WERI-Rb-1 (cell line): ENCODE measurements around the gene FN1.

Source experiments
- DNase-seq: peaks from one replicate; pipeline ENCODE4 v3.0.0-alpha.2; 2020
- H3K27ac ChIP-seq: fragments of 250-450 bp; sonication (Bioruptor Pico); 2 replicates; pipeline ENCODE4 v1.5.1; 2020; ENCODE audit warnings: mild to moderate bottlenecking, moderate library complexity
- H3K27me3 ChIP-seq: fragments of 250-450 bp; sonication (Bioruptor Pico); 2 replicates; pipeline ENCODE4 v1.5.1; 2021; ENCODE audit warnings: mild to moderate bottlenecking, low read depth, moderate library complexity; ENCODE audit not compliant: insufficient read depth, severe bottlenecking
- H3K36me3 ChIP-seq: fragments of 250-450 bp; sonication (Bioruptor Pico); 2 replicates; pipeline ENCODE4 v1.5.1; 2020; ENCODE audit warnings: mild to moderate bottlenecking, moderate library complexity
- H3K4me3 ChIP-seq: 2 replicates; pipeline ENCODE4 v1.5.1; 2011; ENCODE audit warnings: low read depth, mild to moderate bottlenecking, control low read depth, low read length
- H3K9me3 ChIP-seq: fragments of 250-450 bp; sonication (Bioruptor Pico); 2 replicates; pipeline ENCODE4 v1.5.1; 2021; ENCODE audit warnings: mild to moderate bottlenecking, moderate library complexity; ENCODE audit not compliant: severe bottlenecking
- TF ChIP-seq, protein P1 (sequence below): IDR thresholded peaks from 2 replicates; pipeline ENCODE4 v1.5.1; 2011; ENCODE audit warnings: low read depth, mild to moderate bottlenecking, control low read depth, inconsistent platforms, low read length

FN1 gene

DNA sequence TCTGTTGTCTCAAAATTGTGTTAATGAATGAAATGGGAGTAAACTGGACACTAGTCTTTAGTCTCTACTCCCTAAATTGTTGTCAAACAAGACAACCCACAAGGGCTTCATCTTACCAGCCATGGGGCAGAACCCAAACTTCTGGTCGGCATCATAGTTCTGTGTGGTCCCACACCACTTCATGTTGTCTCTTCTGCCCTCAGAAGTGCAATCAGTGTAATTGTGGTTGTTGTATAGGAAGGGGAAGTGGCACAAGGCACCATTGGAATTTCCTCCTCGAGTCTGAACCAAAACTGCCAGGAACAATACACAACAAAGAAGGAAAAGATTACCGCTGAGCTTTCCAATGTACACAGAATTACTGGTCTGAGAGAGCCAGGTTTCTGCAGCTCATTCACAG, 12.6 kb downstream of the FN1 start:
- Histone ChIP-seq H3K36me3 (no peaks in the 10 kb centered on the region), H3K27ac (no peak overlapping the region), H3K27me3 (no peaks in the 10 kb centered on the region), H3K4me3 (no peak overlapping the region), H3K9me3 (no peaks in the 10 kb centered on the region)
- no peak for DNase-seq
- TF ChIP-seq, protein P1, sequence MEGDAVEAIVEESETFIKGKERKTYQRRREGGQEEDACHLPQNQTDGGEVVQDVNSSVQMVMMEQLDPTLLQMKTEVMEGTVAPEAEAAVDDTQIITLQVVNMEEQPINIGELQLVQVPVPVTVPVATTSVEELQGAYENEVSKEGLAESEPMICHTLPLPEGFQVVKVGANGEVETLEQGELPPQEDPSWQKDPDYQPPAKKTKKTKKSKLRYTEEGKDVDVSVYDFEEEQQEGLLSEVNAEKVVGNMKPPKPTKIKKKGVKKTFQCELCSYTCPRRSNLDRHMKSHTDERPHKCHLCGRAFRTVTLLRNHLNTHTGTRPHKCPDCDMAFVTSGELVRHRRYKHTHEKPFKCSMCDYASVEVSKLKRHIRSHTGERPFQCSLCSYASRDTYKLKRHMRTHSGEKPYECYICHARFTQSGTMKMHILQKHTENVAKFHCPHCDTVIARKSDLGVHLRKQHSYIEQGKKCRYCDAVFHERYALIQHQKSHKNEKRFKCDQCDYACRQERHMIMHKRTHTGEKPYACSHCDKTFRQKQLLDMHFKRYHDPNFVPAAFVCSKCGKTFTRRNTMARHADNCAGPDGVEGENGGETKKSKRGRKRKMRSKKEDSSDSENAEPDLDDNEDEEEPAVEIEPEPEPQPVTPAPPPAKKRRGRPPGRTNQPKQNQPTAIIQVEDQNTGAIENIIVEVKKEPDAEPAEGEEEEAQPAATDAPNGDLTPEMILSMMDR: no peak

DNA sequence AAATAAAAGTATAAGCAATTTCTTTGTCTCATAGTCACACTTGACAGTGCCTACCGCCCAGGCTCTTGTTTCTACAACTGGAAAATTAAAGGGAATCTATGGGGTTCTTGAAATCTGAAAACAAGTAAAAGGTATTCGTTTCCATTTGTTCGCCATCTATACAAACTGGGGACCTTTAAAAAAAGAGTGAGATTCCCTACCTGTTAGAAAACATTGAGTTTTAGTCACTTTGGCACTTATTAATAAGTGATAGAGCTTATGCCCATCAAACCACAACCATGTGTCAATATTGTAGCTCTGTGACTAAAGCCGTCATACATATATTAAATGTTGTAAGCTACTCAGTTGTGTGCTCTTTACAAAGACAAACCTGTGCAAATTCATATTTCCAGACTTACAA, 13.2 kb downstream of the FN1 start:
- Histone ChIP-seq H3K4me3 (no peak overlapping the region), H3K9me3 (no peaks in the 10 kb centered on the region), H3K36me3 (no peaks in the 10 kb centered on the region), H3K27ac (no peak overlapping the region), H3K27me3 (no peaks in the 10 kb centered on the region)
- no peak for DNase-seq
- TF ChIP-seq, protein P1: no peak

DNA sequence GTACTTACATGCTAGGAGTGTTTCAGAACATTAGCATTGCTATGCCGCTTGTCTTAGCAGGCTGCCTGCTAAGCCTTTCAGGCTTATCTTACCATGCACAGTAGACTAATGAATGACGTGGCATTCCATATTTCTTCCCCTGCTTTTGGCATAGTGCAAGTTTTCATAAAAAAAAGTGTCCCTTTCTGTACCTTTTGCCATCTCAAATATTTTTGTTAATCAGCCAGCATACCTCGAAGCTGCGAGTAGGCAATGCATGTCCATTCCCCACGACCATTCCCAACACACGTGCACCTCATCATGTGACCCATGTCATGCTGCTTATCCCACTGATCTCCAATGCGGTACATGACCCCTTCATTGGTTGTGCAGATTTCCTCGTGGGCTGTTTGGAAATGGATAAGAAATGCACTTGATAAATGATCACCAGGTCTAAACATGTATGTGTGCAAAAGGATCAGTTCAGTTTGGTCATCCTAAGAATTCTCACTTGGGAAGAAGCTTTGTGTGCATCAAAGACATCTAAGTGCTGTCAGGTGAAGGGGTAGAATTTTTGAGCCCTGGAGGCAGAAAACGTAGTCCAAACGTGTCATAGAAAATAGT, 13.9 kb downstream of the FN1 start:
- H3K27me3 ChIP-seq: no peaks in the 10 kb centered on the region
- TF ChIP-seq, protein P1: no peak
- H3K27ac ChIP-seq: no peak overlapping the region
- H3K36me3 ChIP-seq: no peaks in the 10 kb centered on the region
- no peak overlapping the region for H3K4me3 ChIP-seq
- no peak for DNase-seq
- no peaks in the 10 kb centered on the region for H3K9me3 ChIP-seq

DNA sequence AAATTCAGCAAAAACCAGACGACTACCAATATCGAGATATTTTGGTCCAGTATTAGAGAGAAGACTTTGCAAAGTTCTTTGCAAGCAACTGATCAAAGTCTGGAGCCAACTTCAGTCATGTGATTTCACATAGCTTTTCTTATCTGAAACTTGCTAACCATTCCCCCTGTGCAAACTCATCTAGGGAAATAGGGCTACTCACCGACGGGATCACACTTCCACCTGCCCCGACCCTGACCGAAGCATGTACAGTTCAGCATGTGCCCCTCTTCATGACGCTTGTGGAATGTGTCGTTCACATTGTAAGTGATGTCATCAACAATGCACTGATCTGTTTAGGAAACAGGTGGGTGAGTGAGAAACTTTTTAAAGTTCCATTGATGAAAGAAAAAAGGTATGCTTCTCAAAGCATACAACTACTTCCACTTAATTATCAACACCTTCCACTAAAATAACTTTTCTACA, 15.4 kb downstream of the FN1 start:
- H3K36me3 ChIP-seq: no peaks in the 10 kb centered on the region
- TF ChIP-seq, protein P1: no peak
- H3K27me3 ChIP-seq: no peaks in the 10 kb centered on the region
- H3K4me3 ChIP-seq: no peak overlapping the region
- DNase-seq: no peak
- no peak overlapping the region for H3K27ac ChIP-seq
- H3K9me3 ChIP-seq: no peaks in the 10 kb centered on the region

DNA sequence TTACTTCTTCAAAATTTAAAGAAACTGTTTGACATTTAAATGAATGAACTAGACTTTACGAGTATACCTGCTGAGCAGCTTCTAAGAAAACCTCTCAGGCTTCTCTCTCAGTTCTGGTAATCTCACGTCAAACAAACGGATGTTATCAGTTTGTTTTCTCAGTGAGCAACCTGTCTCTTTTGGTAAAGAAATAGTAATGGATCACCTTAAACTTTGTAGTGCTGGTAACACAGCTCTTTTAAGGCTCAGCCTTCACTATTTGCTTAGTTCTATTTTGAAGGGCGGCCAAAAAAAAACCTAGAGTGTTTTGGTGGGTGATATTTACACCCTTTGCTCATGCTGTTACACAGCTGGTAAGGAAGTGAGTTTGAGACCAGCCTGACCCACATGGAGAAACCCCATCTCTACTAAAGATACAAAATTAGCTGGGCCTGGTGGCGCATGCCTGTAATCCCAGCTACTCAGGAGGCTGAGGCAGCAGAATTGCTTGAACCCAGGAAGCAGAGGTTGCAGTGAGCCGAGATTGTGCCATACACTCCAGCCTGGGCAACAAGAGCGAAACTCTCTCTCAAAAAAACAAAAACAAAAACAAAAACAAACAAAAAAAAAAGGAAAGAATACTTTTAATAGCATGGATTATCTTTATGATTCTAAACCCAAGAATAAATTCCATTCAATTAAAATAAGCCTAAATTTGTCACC, 15.9 kb downstream of the FN1 start:
- Histone ChIP-seq H3K36me3 (no peaks in the 10 kb centered on the region), H3K27me3 (no peaks in the 10 kb centered on the region), H3K4me3 (no peak overlapping the region), H3K9me3 (no peaks in the 10 kb centered on the region), H3K27ac (no peak overlapping the region)
- no peak for DNase-seq
- TF ChIP-seq, protein P1: no peak
